DND-41 (cell line): ENCODE measurements around the gene KSR1.

Source experiments
- CTCF ChIP-seq: IDR thresholded peaks from 2 replicates; pipeline ENCODE4 v1.5.1; 2012; ENCODE audit warnings: borderline replicate concordance, low read length, moderate library complexity, mild to moderate bottlenecking; ENCODE audit not compliant: poor library complexity, severe bottlenecking; ENCODE audit errors: extremely low read depth
- EZH2 ChIP-seq: IDR thresholded peaks from 3 replicates; pipeline ENCODE4 v1.6.1; 2012; ENCODE audit warnings: borderline replicate concordance, low read depth, mild to moderate bottlenecking, moderate library complexity, low read length, inconsistent platforms; ENCODE audit not compliant: severe bottlenecking

DNA sequence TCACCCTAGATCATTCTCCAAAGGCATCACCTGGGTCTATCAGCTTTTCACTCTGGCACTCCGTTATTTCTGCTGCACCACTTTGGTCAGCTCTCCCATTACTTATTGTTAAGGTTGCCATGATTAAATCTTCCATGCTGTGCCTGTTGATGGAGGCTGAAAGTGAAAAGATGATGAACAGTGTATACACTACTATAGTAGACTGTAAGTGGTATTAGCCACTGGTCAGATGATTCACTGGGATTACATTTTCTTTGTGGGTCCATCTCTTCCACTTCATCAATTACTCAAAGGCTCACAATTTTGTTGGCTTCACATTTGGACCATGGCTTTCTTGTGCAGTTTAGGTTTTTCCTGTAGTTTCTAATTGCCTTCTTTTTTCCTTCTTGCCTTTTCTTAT is 158.9 kb downstream of the KSR1 start:
- no peak for TF ChIP-seq CTCF
- TF ChIP-seq EZH2, result no peak
